HepG2 (cell line): Measurements from ENCODE around the gene SEPHS2. TPM values are rescaled to one million over a fixed set of nuclear protein-coding genes. Genes with fewer than 3 reads are reported as not detected.

Source experiments
- AHR ChIP-seq: IDR thresholded peaks from 2 replicates; pipeline ENCODE4 v1.6.1; 2018; ENCODE audit warnings: missing genetic modification reagents, missing compliant biosample characterization
- CENPX ChIP-seq: sonication (generic); formaldehyde crosslinking; IDR thresholded peaks from 2 replicates; pipeline ENCODE4 v1.9.0; 2021; ENCODE audit warnings: mild to moderate bottlenecking, missing genetic modification reagents, moderate library complexity
- CREB1 ChIP-seq, 2 experiments: fragments of 450-650 bp in 1 of 2; IDR thresholded peaks; 2 replicates each; pipeline ENCODE4 v1.6.1; 2016 to 2017; ENCODE audit warnings: control low read depth in 1 of 2, mild to moderate bottlenecking in 1 of 2, missing compliant biosample characterization in 1 of 2, missing genetic modification characterization in 1 of 2
- ELF3 ChIP-seq: IDR thresholded peaks from 2 replicates; pipeline ENCODE4 v1.6.1; 2016; ENCODE audit warnings: missing genetic modification reagents, missing compliant biosample characterization
- FOXA3 ChIP-seq: IDR thresholded peaks from 2 replicates; pipeline ENCODE4 v1.6.1; 2016; ENCODE audit warnings: missing genetic modification reagents, missing compliant biosample characterization
- GATAD1 ChIP-seq: IDR thresholded peaks from 2 replicates; pipeline ENCODE4 v1.6.1; 2016; ENCODE audit warnings: missing genetic modification reagents, missing compliant biosample characterization
- HINFP ChIP-seq: sonication (generic); formaldehyde crosslinking; IDR thresholded peaks from 2 replicates; pipeline ENCODE4 v1.4.0; 2020; ENCODE audit warnings: low read depth, mild to moderate bottlenecking, missing genetic modification reagents
- HNF4A ChIP-seq: sonication (generic); formaldehyde crosslinking; IDR thresholded peaks from 2 replicates; pipeline ENCODE4 v1.4.0; 2020; ENCODE audit warnings: missing genetic modification reagents
- HOMEZ ChIP-seq: IDR thresholded peaks from 2 replicates; pipeline ENCODE4 v1.6.1; 2016; ENCODE audit warnings: low read depth
- NR1H2 ChIP-seq: sonication (generic); formaldehyde crosslinking; IDR thresholded peaks from 2 replicates; pipeline ENCODE4 v1.8.1; 2022; ENCODE audit warnings: low read depth, missing genetic modification reagents, borderline replicate concordance
- PRPF4 ChIP-seq: fragments of 200-400 bp; formaldehyde crosslinking; IDR thresholded peaks from 2 replicates; pipeline ENCODE4 v1.6.1; 2016; ENCODE audit warnings: low read length, low read depth; ENCODE audit not compliant: poor library complexity, severe bottlenecking
- RCOR2 ChIP-seq: IDR thresholded peaks from 2 replicates; pipeline ENCODE4 v1.6.1; 2016; ENCODE audit warnings: missing biosample characterization, missing genetic modification reagents
- REST ChIP-seq, 2 experiments: IDR thresholded peaks; 2 replicates each; pipeline ENCODE4 v1.6.1; 2011 to 2012; ENCODE audit warnings: low read length in 2 of 2, borderline replicate concordance in 1 of 2, low read depth in 1 of 2, mild to moderate bottlenecking in 1 of 2, moderate library complexity in 1 of 2
- SOX13 ChIP-seq, 3 experiments: fragments of 450-650 bp in 1 of 3; sonication (generic) in 1 of 3; formaldehyde crosslinking in 1 of 3; IDR thresholded peaks in 2 of 3; conservative IDR thresholded peaks in 1 of 3; 2 replicates each; pipeline versions ENCODE4 v1.5.0 to v1.6.1; 2016 to 2020; ENCODE audit warnings: antibody characterized with exemption in 1 of 3, mild to moderate bottlenecking in 1 of 3, missing compliant biosample characterization in 1 of 3, missing genetic modification reagents in 1 of 3, moderate library complexity in 1 of 3
- ZBTB3 ChIP-seq: sonication (generic); formaldehyde crosslinking; IDR thresholded peaks from 2 replicates; pipeline ENCODE4 v1.4.0; 2020; ENCODE audit warnings: low read depth, mild to moderate bottlenecking, moderate library complexity, missing genetic modification reagents, borderline replicate concordance
- ZBTB7B ChIP-seq: sonication (generic); formaldehyde crosslinking; IDR thresholded peaks from 2 replicates; pipeline ENCODE4 v1.4.0; 2020; ENCODE audit warnings: missing genetic modification reagents
- ZNF180 ChIP-seq: sonication (generic); formaldehyde crosslinking; IDR thresholded peaks from 2 replicates; pipeline ENCODE4 v1.4.0; 2020; ENCODE audit warnings: low read depth, missing genetic modification reagents, borderline replicate concordance
- ZNF235 ChIP-seq: sonication (generic); formaldehyde crosslinking; IDR thresholded peaks from 2 replicates; pipeline ENCODE4 v1.8.1; 2023; ENCODE audit warnings: mild to moderate bottlenecking, missing genetic modification reagents, borderline replicate concordance
- ZNF780A ChIP-seq: sonication (generic); formaldehyde crosslinking; IDR thresholded peaks from 2 replicates; pipeline ENCODE4 v1.8.0; 2022; ENCODE audit warnings: mild to moderate bottlenecking, missing genetic modification reagents, moderate library complexity
- polyA plus RNA-seq, 8 experiments: library from polyadenylated mRNA; depleted of rRNA in 3 of 8; stranded (reverse) in 7 of 8; unstranded in 1 of 8; fragments of >200 nt; fragmentation: Illumina TruSeq in 4 of 8; extraction: Trizol in 4 of 8; gene quantifications; 2 replicates each; pipeline versions ENCODE4 v1.2.1 to v1.2.3, GENCODE V29; 2011 to 2016; ENCODE audit warnings: low read depth in 4 of 8, missing spikeins in 1 of 8, mixed read lengths in 1 of 8; ENCODE audit not compliant: insufficient read depth in 1 of 8
- total RNA-seq, 5 experiments: library from RNA; depleted of rRNA; stranded (reverse); fragments of >200 nt; fragmentation: Illumina TruSeq; extraction: Trizol; gene quantifications; 2 replicates each; pipeline ENCODE4 v1.2.3, GENCODE V29; 2016; ENCODE audit warnings: low read depth in 1 of 5
- TF ChIP-seq, protein P1 (sequence below): sonication (generic); formaldehyde crosslinking; IDR thresholded peaks from 2 replicates; pipeline ENCODE4 v1.5.1; 2020; ENCODE audit warnings: missing genetic modification reagents, mild to moderate bottlenecking, borderline replicate concordance
- TF ChIP-seq, protein P2 (sequence below): sonication (generic); formaldehyde crosslinking; IDR thresholded peaks from 2 replicates; pipeline ENCODE4 v1.4.0; 2020; ENCODE audit warnings: mild to moderate bottlenecking, missing genetic modification reagents

SEPHS2 gene
- total and polyA plus RNA-seq, 2 of the 13 experiments (the other 11 are each of a cell fraction or from before 2014, with no cell fraction given): 20.7 to 127 TPM

GRCh38 chr16:30446203-30446595 lies 525 bp upstream of the SEPHS2 start (continued):
- TF ChIP-seq AHR (no peak), RCOR2 (CRISPR knock-in tag) (no peak), NR1H2 (no peak), FOXA3 (no peak), HINFP (CRISPR knock-in tag) (no peak), CENPX (no peak), ZBTB3 (no peak), HOMEZ (CRISPR knock-in tag) (0 out of 2 replicates have a peak, but pooled peaks have one; percentile 9), ZBTB7B (CRISPR knock-in tag) (no peak), ELF3 (CRISPR knock-in tag) (0 out of 2 replicates have a peak, but pooled peaks have one; percentile 1), REST (IDR thresholded peaks at IDR 0.05; ENCODE audit: borderline replicate concordance in 1 of 2, low read depth in 1 of 2, low read length in 2 of 2) (no peak), HNF4A (no peak), GATAD1 (CRISPR knock-in tag) (no peak), SOX13 (IDR thresholded peaks at IDR 0.05) (no peak), SOX13 (CRISPR knock-in tag; conservative IDR thresholded peaks at IDR 0.05 in 1 of 2, IDR thresholded peaks at IDR 0.05 in 1 of 2) (no peak), ZNF780A (no peak), CREB1 (IDR thresholded peaks at IDR 0.05) (no peak), CREB1 (CRISPR knock-in tag; IDR thresholded peaks at IDR 0.05) (0 out of 2 replicates have a peak, but pooled peaks have one; percentile 53), ZNF235 (CRISPR knock-in tag) (no peak), ZNF180 (CRISPR knock-in tag) (0 out of 2 replicates have a peak, but pooled peaks have one; percentile 55), PRPF4 (no peak)
- TF ChIP-seq, protein P1, sequence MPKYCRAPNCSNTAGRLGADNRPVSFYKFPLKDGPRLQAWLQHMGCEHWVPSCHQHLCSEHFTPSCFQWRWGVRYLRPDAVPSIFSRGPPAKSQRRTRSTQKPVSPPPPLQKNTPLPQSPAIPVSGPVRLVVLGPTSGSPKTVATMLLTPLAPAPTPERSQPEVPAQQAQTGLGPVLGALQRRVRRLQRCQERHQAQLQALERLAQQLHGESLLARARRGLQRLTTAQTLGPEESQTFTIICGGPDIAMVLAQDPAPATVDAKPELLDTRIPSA (CRISPR knock-in tag): no peak
- TF ChIP-seq, protein P2, sequence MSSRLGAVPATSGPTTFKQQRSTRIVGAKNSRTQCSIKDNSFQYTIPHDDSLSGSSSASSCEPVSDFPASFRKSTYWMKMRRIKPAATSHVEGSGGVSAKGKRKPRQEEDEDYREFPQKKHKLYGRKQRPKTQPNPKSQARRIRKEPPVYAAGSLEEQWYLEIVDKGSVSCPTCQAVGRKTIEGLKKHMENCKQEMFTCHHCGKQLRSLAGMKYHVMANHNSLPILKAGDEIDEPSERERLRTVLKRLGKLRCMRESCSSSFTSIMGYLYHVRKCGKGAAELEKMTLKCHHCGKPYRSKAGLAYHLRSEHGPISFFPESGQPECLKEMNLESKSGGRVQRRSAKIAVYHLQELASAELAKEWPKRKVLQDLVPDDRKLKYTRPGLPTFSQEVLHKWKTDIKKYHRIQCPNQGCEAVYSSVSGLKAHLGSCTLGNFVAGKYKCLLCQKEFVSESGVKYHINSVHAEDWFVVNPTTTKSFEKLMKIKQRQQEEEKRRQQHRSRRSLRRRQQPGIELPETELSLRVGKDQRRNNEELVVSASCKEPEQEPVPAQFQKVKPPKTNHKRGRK (CRISPR knock-in tag): no peak
